ENCODE data around the gene PMAIP1. TPM values are rescaled to one million over a fixed set of nuclear protein-coding genes. Genes with fewer than 3 reads are reported as not detected.
"Not testable (repeated sequence)": the region's sequence is repeated elsewhere in the genome, so short reads cannot be mapped to it uniquely, and the experiment has no call there.

PMAIP1 gene
- total and polyA plus RNA-seq, 2 donors from 2014 or later: 0.71 to 2.8 TPM

GRCh38 chr18:59853380-59853779 is 46.4 kb upstream of the PMAIP1 start:
- Histone ChIP-seq H3K4me1 (ENCODE audit: control insufficient read depth in 2 of 3, insufficient read depth in 2 of 3, low read depth in 1 of 3, low read length in 3 of 3) (no peaks in the 10 kb centered on the region), H3K4me3 (ENCODE audit: low read length in 3 of 3) (no peak overlapping the region), H3K36me3 (ENCODE audit: control insufficient read depth in 2 of 3, insufficient read depth in 3 of 3, low read length in 3 of 3) (no peaks in the 10 kb centered on the region), H3K27me3 (ENCODE audit: control insufficient read depth, insufficient read depth, low read length) (no peaks in the 10 kb centered on the region), H3K9me3 (ENCODE audit: control insufficient read depth in 2 of 3, insufficient read depth in 1 of 3, low read length in 3 of 3) (no peaks in the 10 kb centered on the region), H3K27ac (ENCODE audit: low read depth in 2 of 2, low read length in 2 of 2) (no peak overlapping the region), H3K9ac (ENCODE audit: low read length in 3 of 3) (no peak overlapping the region)
- intact Hi-C loops (cut with DNase I): no loop called here
- no peak for TF ChIP-seq CTCF (IDR thresholded peaks at IDR 0.05; ENCODE audit: borderline replicate concordance, extremely low read depth, insufficient read depth)
- FAIRE-seq (no peak), DNase-seq (no peak)

GRCh38 chr18:59853988-59854387 is 45.8 kb upstream of the PMAIP1 start:
- H3K4me3 ChIP-seq (ENCODE audit: low read length in 3 of 3); H3K9me3 ChIP-seq (ENCODE audit: control insufficient read depth in 2 of 3, insufficient read depth in 1 of 3, low read length in 3 of 3); FAIRE-seq; H3K36me3 ChIP-seq (ENCODE audit: control insufficient read depth in 2 of 3, insufficient read depth in 3 of 3, low read length in 3 of 3); intact Hi-C loops (cut with DNase I); H3K4me1 ChIP-seq (ENCODE audit: control insufficient read depth in 2 of 3, insufficient read depth in 2 of 3, low read depth in 1 of 3, low read length in 3 of 3); DNase-seq; H3K27ac ChIP-seq (ENCODE audit: low read depth in 2 of 2, low read length in 2 of 2); H3K27me3 ChIP-seq (ENCODE audit: control insufficient read depth, insufficient read depth, low read length); H3K9ac ChIP-seq (ENCODE audit: low read length in 3 of 3): not testable (repeated sequence)

GRCh38 chr18:59861009-59861408 is 38.8 kb upstream of the PMAIP1 start:
- FAIRE-seq (no peak), DNase-seq (no peak)
- Histone ChIP-seq H3K4me1 (ENCODE audit: control insufficient read depth in 2 of 3, insufficient read depth in 2 of 3, low read depth in 1 of 3, low read length in 3 of 3) (no peaks in the 10 kb centered on the region), H3K4me3 (ENCODE audit: low read length in 3 of 3) (no peak overlapping the region), H3K36me3 (ENCODE audit: control insufficient read depth in 2 of 3, insufficient read depth in 3 of 3, low read length in 3 of 3) (no peaks in the 10 kb centered on the region), H3K27ac (ENCODE audit: low read depth in 2 of 2, low read length in 2 of 2) (no peak overlapping the region), H3K9me3 (ENCODE audit: control insufficient read depth in 2 of 3, insufficient read depth in 1 of 3, low read length in 3 of 3) (no peaks in the 10 kb centered on the region), H3K27me3 (ENCODE audit: control insufficient read depth, insufficient read depth, low read length) (no peaks in the 10 kb centered on the region), H3K9ac (ENCODE audit: low read length in 3 of 3) (no peak overlapping the region)
- intact Hi-C loops (cut with DNase I): no loop called here
- TF ChIP-seq CTCF (IDR thresholded peaks at IDR 0.05; ENCODE audit: borderline replicate concordance, extremely low read depth, insufficient read depth): no peak

GRCh38 chr18:59861963-59862819 is 37.6 kb upstream of the PMAIP1 start:
- DNase-seq (no peak), FAIRE-seq (no peak)
- Histone ChIP-seq H3K4me1 (ENCODE audit: control insufficient read depth in 2 of 3, insufficient read depth in 2 of 3, low read depth in 1 of 3, low read length in 3 of 3) (no peaks in the 10 kb centered on the region), H3K9ac (ENCODE audit: low read length in 3 of 3) (no peak overlapping the region), H3K27ac (ENCODE audit: low read depth in 2 of 2, low read length in 2 of 2) (no peak overlapping the region), H3K4me3 (ENCODE audit: low read length in 3 of 3) (no peak overlapping the region), H3K27me3 (ENCODE audit: control insufficient read depth, insufficient read depth, low read length) (no peaks in the 10 kb centered on the region), H3K9me3 (ENCODE audit: control insufficient read depth in 2 of 3, insufficient read depth in 1 of 3, low read length in 3 of 3) (no peaks in the 10 kb centered on the region), H3K36me3 (ENCODE audit: control insufficient read depth in 2 of 3, insufficient read depth in 3 of 3, low read length in 3 of 3) (no peaks in the 10 kb centered on the region)
- intact Hi-C loops (cut with DNase I): no loop called here
- TF ChIP-seq CTCF (IDR thresholded peaks at IDR 0.05; ENCODE audit: borderline replicate concordance, extremely low read depth, insufficient read depth): no peak
